ENCODE results near the gene LCP1. TPM values are rescaled to one million over a fixed set of nuclear protein-coding genes. Genes with fewer than 3 reads are reported as not detected.

LCP1 gene
- total and polyA plus RNA-seq, 2 of the 13 experiments (the other 11 are each of a cell fraction or from before 2014, with no cell fraction given) = 1.6 TPM

- TF ChIP-seq ZNF503 (CRISPR knock-in tag; IDR thresholded peaks at IDR 0.05) (peak; percentile 86), ZBTB46 (CRISPR knock-in tag; IDR thresholded peaks at IDR 0.05; ENCODE audit: borderline replicate concordance) (no peak), NFE2L2 (IDR thresholded peaks at IDR 0.05; ENCODE audit: low read length) (no peak), LRRFIP1 (CRISPR knock-in tag; conservative IDR thresholded peaks at IDR 0.05) (no peak), STAT5B (CRISPR knock-in tag; IDR thresholded peaks at IDR 0.05) (no peak), HNF1A (IDR thresholded peaks at IDR 0.05; ENCODE audit: low read depth) (peak; percentile 48; the same call in 1 of the 2 replicates), HNF1A (CRISPR knock-in tag; IDR thresholded peaks at IDR 0.05; ENCODE audit: borderline replicate concordance) (peak; percentile 70; the same call in 1 of the 2 replicates), ZBTB20 (CRISPR knock-in tag; IDR thresholded peaks at IDR 0.05; ENCODE audit: borderline replicate concordance, low read depth) (peak; percentile 82; the same call in 1 of the 2 replicates), KDM6A (CRISPR knock-in tag; IDR thresholded peaks at IDR 0.05; ENCODE audit: low read depth) (peak; percentile 99), SRF (IDR thresholded peaks at IDR 0.05; ENCODE audit: low read depth, low read length) (peak; percentile 45; the same call in 1 of the 2 replicates), ZBED4 (CRISPR knock-in tag; IDR thresholded peaks at IDR 0.05; ENCODE audit: borderline replicate concordance) (peak; percentile 73; the same call in 1 of the 2 replicates), POGK (CRISPR knock-in tag; conservative IDR thresholded peaks at IDR 0.05) (peak; percentile 83)
Observed at GRCh38 chr13:46143184-46143701, 38.7 kb downstream of the LCP1 start (continued).
